ENCODE measurements around the gene PRICKLE1.
"Not testable (repeated sequence)": the region's sequence is repeated elsewhere in the genome, so short reads cannot be mapped to it uniquely, and the experiment has no call there.

PRICKLE1 gene

GRCh38 chr12:42552822-42553221, 36.7 kb downstream of the PRICKLE1 start:
- no peak for DNase-seq

DNA sequence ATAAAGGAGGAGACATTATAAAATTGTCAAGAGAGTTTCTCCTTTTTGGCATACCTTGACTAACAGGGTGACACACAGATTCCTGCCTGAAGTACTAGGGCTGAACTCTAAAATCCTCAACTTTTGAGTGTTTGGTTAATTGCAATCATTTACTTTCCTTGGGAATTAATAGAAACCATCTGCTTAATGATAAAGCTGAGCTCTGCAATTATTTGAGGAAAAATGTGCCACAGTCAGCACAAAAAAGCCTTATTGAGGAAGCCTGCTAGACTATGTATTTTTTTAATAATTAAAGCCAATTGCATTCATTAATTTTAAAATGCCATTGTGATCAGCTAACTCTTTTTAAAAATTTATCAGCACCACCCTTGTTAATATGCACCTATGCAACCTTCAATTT, 38.7 kb downstream of the PRICKLE1 start:
- DNase-seq = no peak

GRCh38 chr12:42546709-42547108, 42.8 kb downstream of the PRICKLE1 start:
- DNase-seq = no peak

GRCh38 chr12:42541965-42542364, 47.6 kb downstream of the PRICKLE1 start:
- DNase-seq = no peak

DNA sequence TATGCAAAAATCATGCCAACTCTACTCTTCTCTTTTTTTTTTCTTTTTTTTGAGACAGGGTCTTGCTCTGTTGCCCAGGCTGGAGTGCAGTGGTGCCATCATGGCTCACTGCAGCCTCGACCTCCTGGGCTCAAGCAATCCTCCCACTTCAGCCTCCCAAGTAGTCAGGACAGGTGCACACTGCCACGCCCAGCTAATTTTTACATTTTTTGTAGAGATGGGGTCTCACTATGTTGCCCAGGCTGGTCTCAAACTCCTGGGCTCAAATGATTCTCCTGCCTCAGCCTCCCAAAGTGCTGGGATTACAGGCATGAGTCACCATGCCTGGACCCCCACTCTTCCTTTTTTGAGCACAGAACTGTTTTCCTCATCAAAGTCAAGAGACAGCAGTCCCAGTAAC, 48.2 kb downstream of the PRICKLE1 start:
- DNase-seq = not testable (repeated sequence)

GRCh38 chr12:42539696-42540095, 49.9 kb downstream of the PRICKLE1 start:
- no peak for DNase-seq

- DNase-seq = no peak
Measured at GRCh38 chr12:42538203-42538602, 51.3 kb downstream of the PRICKLE1 start.

DNA sequence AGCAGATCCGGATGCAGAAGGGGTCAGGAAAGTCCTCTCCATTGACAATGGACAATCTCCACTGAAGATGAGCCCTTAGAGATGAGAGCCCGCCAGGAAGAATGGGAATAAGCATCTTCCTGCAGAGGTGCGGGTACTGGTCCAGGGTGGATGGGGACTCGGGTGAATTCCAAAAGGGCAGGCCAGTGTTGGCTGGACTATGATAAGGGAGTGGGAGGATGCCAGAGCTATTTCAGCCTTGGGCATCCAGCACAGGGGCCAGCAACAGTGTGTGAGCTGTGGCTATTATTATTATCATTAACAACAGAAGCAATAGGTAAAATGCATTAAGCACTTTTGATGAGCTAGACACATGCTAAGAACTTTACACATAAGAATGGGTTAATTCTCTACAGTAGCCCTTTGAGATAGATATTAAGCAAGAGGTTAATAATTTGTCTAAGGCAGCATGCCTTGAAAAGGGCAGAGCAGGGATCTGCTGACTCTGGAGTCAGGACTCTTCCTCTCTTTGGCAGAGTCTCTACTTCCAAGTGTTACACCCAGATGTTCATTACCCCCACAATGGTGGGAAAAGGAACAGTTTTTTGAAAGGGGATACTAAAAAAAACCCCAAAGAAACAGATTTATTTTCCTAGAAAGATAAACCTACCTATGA, 55.2 kb downstream of the PRICKLE1 start:
- no peak for DNase-seq

DNA sequence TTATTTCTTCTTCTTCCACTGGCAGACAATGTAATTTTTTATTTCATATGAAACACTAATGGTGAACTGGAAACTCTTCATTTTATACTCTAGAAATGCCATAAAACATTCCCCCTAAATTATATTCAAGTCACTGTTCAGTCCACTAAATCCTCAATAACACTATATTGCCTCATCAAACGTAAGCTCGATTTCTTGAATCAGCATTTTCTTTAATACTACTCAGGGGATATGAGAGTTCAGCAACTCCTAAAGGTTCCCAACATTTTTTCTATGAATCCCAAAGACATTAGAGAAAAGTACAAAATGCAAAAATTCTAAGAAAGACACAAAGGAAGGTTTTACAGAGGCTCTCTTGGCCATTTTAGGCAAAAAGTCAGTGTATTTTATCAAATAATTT, 59.3 kb downstream of the PRICKLE1 start:
- DNase-seq = no peak

DNA sequence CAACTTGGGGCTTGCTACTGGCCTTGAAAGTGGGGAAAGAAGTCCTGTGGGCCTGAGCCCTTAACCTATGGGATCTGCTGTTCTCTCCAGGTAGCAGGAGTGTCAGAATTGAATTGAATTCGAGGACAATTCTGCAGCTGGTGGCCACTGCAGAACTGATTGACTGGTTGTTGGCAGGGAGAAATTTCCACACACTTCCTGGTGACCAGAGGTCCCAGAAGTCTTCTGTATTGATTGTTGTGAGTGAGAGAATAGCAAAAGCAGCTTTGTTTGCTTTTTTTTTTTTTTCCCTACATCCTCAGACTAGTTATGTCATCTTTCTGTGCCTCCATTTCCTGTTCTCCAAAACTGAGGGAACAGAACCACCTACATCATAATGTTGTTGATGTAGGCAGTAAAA, 64.1 kb downstream of the PRICKLE1 start:
- DNase-seq = no peak

- DNase-seq = no peak
Measured at GRCh38 chr12:42524716-42525115, 64.8 kb downstream of the PRICKLE1 start.

DNA sequence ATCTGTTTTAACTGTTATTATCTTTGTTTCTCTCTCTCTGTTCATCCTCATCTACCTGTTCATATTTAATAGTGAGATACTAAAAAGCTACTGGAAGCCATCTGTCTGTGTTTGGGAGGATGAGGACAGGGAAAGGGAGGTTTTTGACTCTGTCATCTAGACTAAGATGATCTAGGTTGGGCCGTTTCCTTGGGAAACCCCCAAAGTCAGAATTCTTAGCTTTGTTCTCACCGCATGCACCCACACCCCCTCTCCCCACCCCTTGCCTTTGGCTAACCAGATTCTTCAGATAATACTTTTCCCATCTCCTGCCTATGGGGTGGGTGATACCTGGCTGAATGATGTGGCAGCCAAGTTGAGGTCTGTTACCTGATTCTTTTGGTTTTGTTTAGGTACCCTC, 73.0 kb downstream of the PRICKLE1 start:
- no peak for DNase-seq

DNA sequence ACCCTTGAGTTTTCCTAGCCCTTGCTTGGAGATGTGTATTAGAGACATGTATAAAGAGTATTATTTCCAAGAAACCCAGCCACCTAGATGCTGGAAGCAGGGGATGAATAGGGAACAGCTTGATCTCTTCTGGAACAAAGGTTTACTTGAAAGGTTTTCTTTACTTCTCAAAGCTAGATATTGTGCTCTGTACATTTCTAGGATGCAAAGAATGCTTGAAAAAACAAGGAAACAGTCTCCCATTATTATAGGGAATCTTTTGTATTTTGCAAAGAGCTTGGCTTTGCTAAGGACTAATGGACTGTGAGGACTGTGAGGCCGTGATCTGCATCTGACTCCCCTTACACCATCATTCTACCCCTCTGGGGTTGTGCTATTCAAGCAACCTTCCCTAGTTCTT, 77.9 kb downstream of the PRICKLE1 start:
- no peak for DNase-seq

- no peak for DNase-seq
Measured at GRCh38 chr12:42510823-42511222, 78.7 kb downstream of the PRICKLE1 start.

GRCh38 chr12:42508913-42509460, 80.6 kb downstream of the PRICKLE1 start:
- no peak for DNase-seq

DNA sequence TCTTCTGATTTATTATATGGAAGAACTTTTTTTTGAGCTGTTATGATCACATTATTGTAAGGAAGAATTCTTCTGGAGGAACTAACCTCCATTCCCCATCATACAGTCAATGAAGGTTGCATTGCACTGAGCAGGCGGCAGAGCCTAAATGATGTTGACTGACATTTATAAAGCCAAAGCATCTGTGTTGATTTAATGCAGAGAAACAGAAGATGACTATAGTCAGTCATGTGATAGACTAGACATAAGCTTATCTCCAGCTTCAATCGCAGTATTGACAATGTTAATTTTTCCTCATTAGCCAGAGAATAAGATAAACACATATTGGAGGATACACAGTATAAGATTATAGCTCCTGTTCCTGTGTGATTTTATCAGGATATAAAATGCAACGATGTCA, 82.0 kb downstream of the PRICKLE1 start:
- no peak for DNase-seq

DNA sequence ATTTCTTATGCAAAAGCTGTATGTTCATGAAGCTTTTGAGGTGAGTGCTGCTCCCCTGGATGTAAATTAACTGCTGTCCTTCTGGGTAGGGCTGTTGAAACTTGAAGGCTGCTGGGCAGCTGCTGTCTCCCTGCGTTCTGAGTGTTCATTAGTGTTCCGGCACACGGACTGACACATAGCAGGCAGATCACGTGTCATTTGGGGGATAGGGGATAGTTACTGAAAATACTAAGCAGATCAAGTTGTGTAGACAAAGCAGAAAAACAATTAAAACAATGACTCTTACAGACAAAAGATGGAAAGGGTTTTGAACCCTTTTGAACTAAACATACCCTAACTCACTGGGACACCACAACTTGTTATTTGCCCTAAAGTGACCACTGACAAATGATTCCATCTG, 82.5 kb downstream of the PRICKLE1 start:
- no peak for DNase-seq

- no peak for DNase-seq
Measured at GRCh38 chr12:42504049-42504448, 85.5 kb downstream of the PRICKLE1 start.

DNA sequence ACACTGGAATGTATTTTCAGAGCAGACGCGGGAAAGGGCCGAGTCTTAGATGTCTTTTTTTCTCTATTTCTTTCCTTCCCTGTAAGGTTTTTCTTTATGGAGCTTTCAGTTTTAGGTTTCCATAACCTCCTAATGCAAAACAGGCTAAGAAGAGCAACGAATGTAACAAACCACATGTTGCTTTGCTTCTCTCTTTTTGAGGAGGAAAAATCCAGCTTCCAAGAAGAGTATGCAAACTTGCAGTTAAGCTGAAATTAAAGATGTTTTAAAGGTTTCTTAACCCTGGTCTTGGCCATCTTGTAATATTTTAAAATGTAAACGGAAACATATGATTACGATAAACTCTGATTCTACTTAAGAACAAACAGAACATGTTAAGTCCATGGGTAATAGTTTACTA, 86.9 kb downstream of the PRICKLE1 start:
- no peak for DNase-seq

- DNase-seq = no peak
Measured at GRCh38 chr12:42498549-42499247, 90.8 kb downstream of the PRICKLE1 start.

DNA sequence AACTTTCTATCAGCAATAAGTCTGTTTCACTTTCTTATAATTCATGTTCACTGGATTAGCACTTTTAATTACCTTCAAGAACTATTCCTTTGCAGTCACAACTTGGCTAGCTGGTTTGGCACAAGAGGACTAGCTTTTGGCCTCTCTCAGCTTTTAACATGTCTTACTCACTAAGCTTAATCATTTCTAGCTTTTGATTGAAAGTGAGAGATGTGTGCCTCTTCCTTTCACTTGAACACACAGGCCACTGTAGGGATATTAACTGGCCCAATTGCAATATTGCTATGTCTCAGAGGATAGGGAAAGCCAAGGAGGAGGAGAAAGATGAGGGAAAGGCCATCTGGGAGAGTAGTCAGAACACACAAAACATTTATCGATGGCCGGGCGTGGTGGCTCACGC, 92.7 kb downstream of the PRICKLE1 start:
- DNase-seq = no peak

DNA sequence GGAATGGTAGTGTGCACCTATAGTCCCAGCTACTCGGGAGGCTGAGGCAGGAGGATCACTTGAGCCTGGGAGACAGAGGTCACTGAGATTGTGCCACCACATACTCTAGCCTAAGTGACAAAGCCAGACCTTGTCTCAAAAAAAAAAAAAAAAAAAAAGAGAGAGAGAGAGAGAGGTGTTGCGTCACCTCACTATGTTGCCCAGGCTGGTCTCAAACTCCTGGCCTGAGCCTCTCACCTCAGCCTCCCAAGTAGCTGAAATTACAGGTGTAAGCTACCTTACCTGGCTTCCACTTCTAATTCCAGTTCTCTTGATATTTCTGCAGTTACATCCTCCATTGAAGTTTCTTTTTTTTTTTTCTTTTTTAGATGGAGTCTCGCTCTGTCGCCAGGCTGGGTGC, 94.3 kb downstream of the PRICKLE1 start:
- DNase-seq = no peak

DNA sequence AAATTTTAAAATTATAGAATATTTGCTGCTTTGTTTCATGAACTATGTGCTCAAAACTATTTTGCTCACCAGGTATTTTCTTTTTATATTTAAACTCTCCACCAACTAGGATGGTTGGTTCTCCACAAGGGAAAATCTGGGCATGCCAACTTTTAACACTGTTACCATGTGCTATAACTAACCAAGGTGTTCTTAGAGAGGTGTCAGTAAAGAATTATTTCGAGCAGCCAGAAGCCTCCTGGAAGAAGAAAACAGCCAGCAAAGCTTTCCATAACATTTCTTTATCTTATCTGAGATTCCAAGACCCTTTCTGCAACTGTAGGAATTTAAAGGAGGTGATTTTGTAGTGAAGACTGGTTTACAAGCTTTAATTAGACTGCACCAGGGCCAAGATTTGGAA, 97.3 kb downstream of the PRICKLE1 start:
- no peak for DNase-seq

DNA sequence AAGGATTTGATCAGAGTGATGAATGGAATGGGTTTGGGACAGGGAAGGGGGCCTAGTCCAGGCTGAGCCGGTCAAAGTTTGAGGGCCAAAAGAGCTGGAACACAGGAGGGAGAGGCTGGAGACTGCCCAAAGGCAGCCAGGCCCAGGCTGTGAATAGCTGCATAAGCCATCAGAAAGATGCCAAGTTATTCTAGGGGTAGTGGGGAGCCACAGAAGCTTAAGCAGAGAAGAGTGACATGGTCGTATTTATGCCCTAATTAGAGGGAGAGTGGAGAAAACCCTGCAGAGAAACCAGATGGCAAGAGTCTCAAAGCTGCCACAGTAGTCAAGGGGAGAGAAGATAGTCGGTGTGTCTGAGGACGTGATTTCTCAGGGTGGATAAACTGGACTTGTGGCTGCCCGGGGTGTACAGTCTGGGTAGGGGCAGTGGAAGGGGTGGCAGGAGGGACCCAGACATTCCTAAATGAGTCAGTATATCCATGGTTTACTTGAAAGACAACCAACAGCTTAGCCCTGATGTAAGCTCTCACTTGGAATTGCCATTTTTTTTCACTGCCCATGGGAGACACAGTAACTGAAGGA, 99.2 kb downstream of the PRICKLE1 start:
- no peak for DNase-seq

Measured in NCI-H524 treated with DMSO at 0.1 percent for 48 hours (cell line).